ENCODE results near the gene IFT20. TPM values are rescaled to one million over a fixed set of nuclear protein-coding genes. Genes with fewer than 3 reads are reported as not detected.

Gene IFT20
- total and polyA plus RNA-seq, 2 of the 13 experiments (the other 11 are each of a cell fraction or from before 2014, with no cell fraction given) = 28.0 to 37.8 TPM

- H3K4me3 ChIP-seq (replicated peaks in 1 of 3; ENCODE audit: insufficient read depth in 1 of 3, low read depth in 2 of 3, low read length in 3 of 3) = no peak overlapping the region
- no peak overlapping the region for H3K9ac ChIP-seq (ENCODE audit: insufficient read depth, low read depth, low read length)
- ChIA-PET CTCF (ENCODE audit: low intra/inter-chr PET ratio, low total read pairs) (no interaction called here), POLR2A (no interaction called here)
- ATAC-seq = no peak
- in situ Hi-C loops (cut with HindIII; ENCODE audit: extremely low pct_ligation_motif_present, low pct_unique_long_range_greater_than_20kb) = no loop called here
- no peak for TF ChIP-seq ZNF687 (CRISPR knock-in tag; IDR thresholded peaks at IDR 0.05)
- TF ChIP-seq ZSCAN25 (CRISPR knock-in tag; IDR thresholded peaks at IDR 0.05) = no peak
- no peak for TF ChIP-seq SOX5 (CRISPR knock-in tag; IDR thresholded peaks at IDR 0.05; ENCODE audit: borderline replicate concordance)
- no peak for TF ChIP-seq MLLT10 (CRISPR knock-in tag; IDR thresholded peaks at IDR 0.05)
- no peak for TF ChIP-seq POGK (CRISPR knock-in tag; conservative IDR thresholded peaks at IDR 0.05)
- no peak for TF ChIP-seq WIZ (CRISPR knock-in tag; IDR thresholded peaks at IDR 0.05)
- no peak for TF ChIP-seq RELA (CRISPR knock-in tag; IDR thresholded peaks at IDR 0.05)
- TF ChIP-seq HOXA7 (CRISPR knock-in tag; IDR thresholded peaks at IDR 0.05) = no peak
- TF ChIP-seq SMAD9 (CRISPR knock-in tag; IDR thresholded peaks at IDR 0.05) = no peak
- no peak for TF ChIP-seq ZBTB26 (CRISPR knock-in tag; IDR thresholded peaks at IDR 0.05; ENCODE audit: borderline replicate concordance)
- no peak for TF ChIP-seq XRCC5 (optimal IDR thresholded peaks at IDR 0.05; ENCODE audit: low read length)
- FAIRE-seq = no peak
- WGBS (ENCODE audit: low lambda C conversion rate) = 81% methylated on average over 3 of the region's 3 CpGs
- no peak overlapping the region for H3K4me2 ChIP-seq (ENCODE audit: low read depth, low read length)
- BruUV-seq (replicated peaks) = no TSS peak
- H3K36me3 ChIP-seq (replicated peaks in 1 of 2; ENCODE audit: control insufficient read depth in 1 of 2, insufficient read depth in 2 of 2, low read length in 2 of 2) = peaks cover 17 to 54% of the 10 kb centered on the region in 2 experiments
- H3K9me3 ChIP-seq (ENCODE audit: low read length) = no peaks in the 10 kb centered on the region
- H2AFZ ChIP-seq (ENCODE audit: low read length) = no peak overlapping the region
- H3K4me1 ChIP-seq (ENCODE audit: insufficient read depth, low read length) = peaks cover 59% of the 10 kb centered on the region
- intact Hi-C loops (cut with micrococcal nuclease; ENCODE audit: unreplicated experiment) = no loop called here
- H4K20me1 ChIP-seq (ENCODE audit: insufficient read depth, low read length) = no peaks in the 10 kb centered on the region
- DNase-seq (ENCODE audit: low spot score) = no peak
- no peaks in the 10 kb centered on the region for H3K27me3 ChIP-seq (ENCODE audit: control insufficient read depth in 1 of 2, insufficient read depth in 2 of 2, low read length in 2 of 2)
- H3K27ac ChIP-seq (ENCODE audit: extremely low read length, insufficient read depth, low read length) = peak overlapping the region; percentile 6
- peaks cover 43% of the 10 kb centered on the region for H3K79me2 ChIP-seq (ENCODE audit: insufficient read depth, low read length)
These were observed 7.6 kb downstream of the IFT20 start for GRCh38 chr17:28327709-28328108.

All from HepG2 (cell line).